Anterior cingulate cortex (tissue), 58 donors: ENCODE measurements around the gene WEE2.
"Not testable (repeated sequence)": the region's sequence is repeated elsewhere in the genome, so short reads cannot be mapped to it uniquely, and the experiment has no call there.

ENCODE experiments used
- DNase-seq, 58 donors: peaks; one replicate each; lab custom pipeline; 2025; lab: John Stamatoyannopoulos, UW

Gene WEE2

GRCh38 chr7:141763797-141764196 is 55.6 kb downstream of the WEE2 start, which contains the start of gene TAS2R3:
TSS of gene TAS2R3 (plus strand) at chr7:141764097. CDS start at chr7:141764159, 62 bp downstream.
- DNase-seq = no peak

- not testable (repeated sequence) for DNase-seq
Measured at GRCh38 chr7:141770083-141770583, 62.0 kb downstream of the WEE2 start.

GRCh38 chr7:141776374-141776773 is 68.2 kb downstream of the WEE2 start, which contains the start of gene TAS2R4:
TSS of gene TAS2R4 (plus strand) at chr7:141776674. CDS start at chr7:141778489, 1,815 bp downstream.
- no peak for DNase-seq
